HG03378 (cell line): ENCODE results near the gene SLC6A8.

Experiments
- ATAC-seq: cut with Tn5 transposase; IDR thresholded peaks from one replicate; pipeline ENCODE4 v1.9.1; 2021; ENCODE audit warnings: mild to moderate bottlenecking, moderate library complexity; ENCODE audit not compliant: unreplicated experiment

SLC6A8 gene

GRCh38 chrX:153648358-153649177, 39.2 kb upstream of the SLC6A8 start:
- ATAC-seq, result no peak

- ATAC-seq, result no peak
Observed at GRCh38 chrX:153649178-153649914, 38.4 kb upstream of the SLC6A8 start.

GRCh38 chrX:153649915-153650782, 37.6 kb upstream of the SLC6A8 start:
- no peak for ATAC-seq

- no peak for ATAC-seq
Observed at GRCh38 chrX:153650959-153651358, 36.8 kb upstream of the SLC6A8 start.

GRCh38 chrX:153651540-153652079, 36.1 kb upstream of the SLC6A8 start:
- no peak for ATAC-seq

- no peak for ATAC-seq
Observed at GRCh38 chrX:153653556-153653955, 34.2 kb upstream of the SLC6A8 start.

- ATAC-seq, result no peak
Observed at GRCh38 chrX:153657161-153657560, 30.6 kb upstream of the SLC6A8 start.

GRCh38 chrX:153659268-153659667, 28.5 kb upstream of the SLC6A8 start:
- ATAC-seq, result no peak

GRCh38 chrX:153662266-153662665, 25.5 kb upstream of the SLC6A8 start:
- ATAC-seq, result no peak

GRCh38 chrX:153665726-153666306, 21.9 kb upstream of the SLC6A8 start:
- ATAC-seq, result no peak

- no peak for ATAC-seq
Observed at GRCh38 chrX:153667281-153667955, 20.3 kb upstream of the SLC6A8 start.

GRCh38 chrX:153667956-153668396, 19.8 kb upstream of the SLC6A8 start:
- ATAC-seq, result no peak

GRCh38 chrX:153668423-153669173, 19.1 kb upstream of the SLC6A8 start:
- no peak for ATAC-seq

- no peak for ATAC-seq
Observed at GRCh38 chrX:153669174-153669890, 18.4 kb upstream of the SLC6A8 start.

GRCh38 chrX:153669901-153670731, 17.6 kb upstream of the SLC6A8 start:
- ATAC-seq, result no peak

- no peak for ATAC-seq
Observed at GRCh38 chrX:153670748-153671588, 16.8 kb upstream of the SLC6A8 start.
